ENCODE measurements around the gene STXBP6.

STXBP6 gene

GRCh38 chr14:25052385-25052784 lies 2.4 kb upstream of the STXBP6 start:
- no peak for DNase-seq (ENCODE audit: low spot score)

GRCh38 chr14:25050269-25051150 lies 563 bp upstream of the STXBP6 start:
- peak; percentile 43 for DNase-seq (ENCODE audit: low spot score)

GRCh38 chr14:25049093-25049567 lies 817 bp downstream of the STXBP6 start:
- peak; percentile 24 for DNase-seq (ENCODE audit: low spot score)

- peak; percentile 84 for DNase-seq (ENCODE audit: low spot score)
These were observed 1.6 kb downstream of the STXBP6 start for GRCh38 chr14:25048170-25049016.

GRCh38 chr14:25046301-25046943 lies 3.5 kb downstream of the STXBP6 start:
- no peak for DNase-seq (ENCODE audit: low spot score)

- no peak for DNase-seq (ENCODE audit: low spot score)
These were observed 5.7 kb downstream of the STXBP6 start for GRCh38 chr14:25044106-25044698.

- DNase-seq (ENCODE audit: low spot score): peak; percentile 70
These were observed 7.3 kb downstream of the STXBP6 start for GRCh38 chr14:25042362-25043299.

- DNase-seq (ENCODE audit: low spot score): no peak
These were observed 8.0 kb downstream of the STXBP6 start for GRCh38 chr14:25041898-25042297.

GRCh38 chr14:25041484-25041883 lies 8.5 kb downstream of the STXBP6 start:
- DNase-seq (ENCODE audit: low spot score): no peak

GRCh38 chr14:25039933-25040332 lies 10.0 kb downstream of the STXBP6 start:
- no peak for DNase-seq (ENCODE audit: low spot score)

- no peak for DNase-seq (ENCODE audit: low spot score)
These were observed 11.8 kb downstream of the STXBP6 start for GRCh38 chr14:25038044-25038668.

GRCh38 chr14:25037032-25037431 lies 12.9 kb downstream of the STXBP6 start:
- DNase-seq (ENCODE audit: low spot score): no peak

GRCh38 chr14:25034803-25035681 lies 14.9 kb downstream of the STXBP6 start:
- DNase-seq (ENCODE audit: low spot score): no peak

- DNase-seq (ENCODE audit: low spot score): no peak
These were observed 16.6 kb downstream of the STXBP6 start for GRCh38 chr14:25033358-25033757.

- DNase-seq (ENCODE audit: low spot score): no peak
These were observed 17.7 kb downstream of the STXBP6 start for GRCh38 chr14:25032092-25032784.

- DNase-seq (ENCODE audit: low spot score): no peak
These were observed 23.3 kb downstream of the STXBP6 start for GRCh38 chr14:25026476-25027137.

GRCh38 chr14:25019892-25020291 lies 30.1 kb downstream of the STXBP6 start:
- no peak for DNase-seq (ENCODE audit: low spot score)

GRCh38 chr14:25017562-25017961 lies 32.4 kb downstream of the STXBP6 start:
- DNase-seq (ENCODE audit: low spot score): no peak

Data from GM03348 (cell line).